Measurements from ENCODE around the gene RASA3.

Gene RASA3

DNA sequence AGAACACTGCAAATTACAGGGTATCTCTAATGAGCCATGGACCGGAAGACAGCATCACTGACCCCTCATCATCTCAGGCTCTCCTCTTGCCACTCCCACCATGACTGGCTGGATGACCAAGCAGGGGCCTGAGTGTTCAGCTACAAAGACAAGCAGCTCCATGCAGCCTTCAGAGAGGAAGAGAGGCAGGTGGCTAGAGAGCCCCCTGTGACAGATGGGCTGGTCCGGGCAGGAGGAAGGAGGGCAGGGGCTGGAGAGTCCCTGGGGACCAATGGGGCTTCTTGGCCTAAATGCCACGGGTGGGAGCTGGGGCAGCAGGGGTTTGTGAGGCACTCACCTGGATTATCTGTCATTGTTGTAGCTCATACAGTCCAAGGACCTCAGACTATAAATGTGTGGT is 12.8 kb upstream of the RASA3 start:
- H3K4me3 ChIP-seq (ENCODE audit: low read length) = no peak overlapping the region
- DNase-seq (ENCODE audit: low read depth) = no peak
- no peak for TF ChIP-seq CTCF (conservative IDR thresholded peaks at IDR 0.05; ENCODE audit: low read depth, low read length)

- H3K4me3 ChIP-seq (ENCODE audit: low read length) = no peak overlapping the region
- no peak for TF ChIP-seq CTCF (conservative IDR thresholded peaks at IDR 0.05; ENCODE audit: low read depth, low read length)
- DNase-seq (ENCODE audit: low read depth) = no peak
These were observed 12.3 kb upstream of the RASA3 start for GRCh38 chr13:114144606-114145244.

DNA sequence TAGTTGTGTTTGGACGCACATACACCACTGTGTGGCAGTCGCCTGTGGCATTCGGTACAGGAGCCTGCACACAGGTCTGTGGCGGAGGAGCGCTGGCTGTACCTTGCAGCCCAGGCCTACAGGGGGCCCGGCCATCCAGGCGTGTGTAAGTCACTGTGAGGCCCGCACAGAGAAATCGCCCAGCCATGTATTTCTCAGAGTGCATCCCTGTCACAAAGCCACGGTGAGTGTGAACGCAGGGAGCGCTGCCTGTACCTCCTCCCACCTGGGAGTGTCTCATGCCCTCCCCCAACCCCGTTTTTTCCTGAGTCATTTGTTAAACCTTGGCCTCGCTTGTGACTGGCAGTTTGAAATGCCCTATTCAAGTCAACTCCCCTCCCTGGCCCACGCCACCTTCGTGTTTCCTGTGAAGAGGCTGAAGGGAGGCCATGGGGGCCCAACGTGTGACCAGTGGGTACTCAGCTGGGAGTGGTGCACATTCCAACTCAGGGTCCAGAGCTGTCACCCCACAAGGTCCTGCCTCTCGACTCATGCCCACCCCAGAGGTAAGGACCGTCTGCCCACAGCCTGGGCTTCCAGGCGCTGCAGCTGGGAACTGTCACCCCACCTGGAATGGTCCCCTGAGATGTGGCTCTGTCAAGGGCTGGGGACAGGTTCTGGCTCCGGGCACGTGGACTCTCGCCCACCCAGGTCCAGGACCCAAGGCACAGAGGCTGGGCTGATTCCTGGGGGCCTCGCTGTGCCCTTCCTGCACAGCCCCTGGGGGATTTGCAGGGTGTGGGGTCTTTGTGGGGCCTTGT is 11.6 kb upstream of the RASA3 start:
- DNase-seq (ENCODE audit: low read depth) = no peak
- no peak overlapping the region for H3K4me3 ChIP-seq (ENCODE audit: low read length)
- peak; percentile 65 for TF ChIP-seq CTCF (conservative IDR thresholded peaks at IDR 0.05; ENCODE audit: low read depth, low read length)

- no peak for DNase-seq (ENCODE audit: low read depth)
- no peak overlapping the region for H3K4me3 ChIP-seq (ENCODE audit: low read length)
- TF ChIP-seq CTCF (conservative IDR thresholded peaks at IDR 0.05; ENCODE audit: low read depth, low read length) = no peak
These were observed 10.4 kb upstream of the RASA3 start for GRCh38 chr13:114142640-114143490.

GRCh38 chr13:114142137-114142550 is 9.7 kb upstream of the RASA3 start:
- DNase-seq (ENCODE audit: low read depth) = no peak
- TF ChIP-seq CTCF (conservative IDR thresholded peaks at IDR 0.05; ENCODE audit: low read depth, low read length) = no peak
- H3K4me3 ChIP-seq (ENCODE audit: low read length) = no peak overlapping the region

GRCh38 chr13:114141261-114141996 is 9.0 kb upstream of the RASA3 start:
- H3K4me3 ChIP-seq (ENCODE audit: low read length) = no peak overlapping the region
- DNase-seq (ENCODE audit: low read depth) = no peak
- TF ChIP-seq CTCF (conservative IDR thresholded peaks at IDR 0.05; ENCODE audit: low read depth, low read length) = no peak

Data from retinal pigment epithelial cell (primary cell).